ENCODE measurements around the gene STX1A. TPM values are rescaled to one million over a fixed set of nuclear protein-coding genes. Genes with fewer than 3 reads are reported as not detected.
"Not testable (repeated sequence)": the region's sequence is repeated elsewhere in the genome, so short reads cannot be mapped to it uniquely, and the experiment has no call there.

Gene STX1A
- total and polyA plus RNA-seq, 2 donors from 2014 or later: 2.2 to 7.4 TPM

DNA sequence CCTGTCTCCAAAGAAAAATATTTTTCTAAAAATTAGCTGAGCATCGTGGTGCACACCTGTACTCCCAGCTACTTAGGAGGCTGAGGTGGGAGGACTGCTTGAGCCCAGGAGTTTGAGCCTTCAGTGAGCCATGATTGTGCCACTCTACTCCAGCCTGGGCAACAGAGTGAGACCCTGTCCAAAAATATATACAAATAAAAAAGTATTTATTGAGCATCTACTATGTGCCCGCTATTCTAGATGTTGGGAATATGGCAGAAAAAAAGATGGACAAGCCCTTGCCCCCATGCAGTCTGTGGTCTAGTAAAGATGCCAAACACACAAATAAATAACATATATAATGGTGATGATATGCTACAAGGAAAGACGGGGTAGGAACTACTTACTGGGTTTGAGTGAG, 4.3 kb upstream of the STX1A start:
- H3K36me3 ChIP-seq (ENCODE audit: control insufficient read depth in 2 of 3, insufficient read depth in 3 of 3, low read length in 3 of 3): no peaks in the 10 kb centered on the region
- H3K9ac ChIP-seq (ENCODE audit: low read length in 3 of 3): no peak overlapping the region
- intact Hi-C loops (cut with DNase I): no loop called here
- TF ChIP-seq, protein P1, sequence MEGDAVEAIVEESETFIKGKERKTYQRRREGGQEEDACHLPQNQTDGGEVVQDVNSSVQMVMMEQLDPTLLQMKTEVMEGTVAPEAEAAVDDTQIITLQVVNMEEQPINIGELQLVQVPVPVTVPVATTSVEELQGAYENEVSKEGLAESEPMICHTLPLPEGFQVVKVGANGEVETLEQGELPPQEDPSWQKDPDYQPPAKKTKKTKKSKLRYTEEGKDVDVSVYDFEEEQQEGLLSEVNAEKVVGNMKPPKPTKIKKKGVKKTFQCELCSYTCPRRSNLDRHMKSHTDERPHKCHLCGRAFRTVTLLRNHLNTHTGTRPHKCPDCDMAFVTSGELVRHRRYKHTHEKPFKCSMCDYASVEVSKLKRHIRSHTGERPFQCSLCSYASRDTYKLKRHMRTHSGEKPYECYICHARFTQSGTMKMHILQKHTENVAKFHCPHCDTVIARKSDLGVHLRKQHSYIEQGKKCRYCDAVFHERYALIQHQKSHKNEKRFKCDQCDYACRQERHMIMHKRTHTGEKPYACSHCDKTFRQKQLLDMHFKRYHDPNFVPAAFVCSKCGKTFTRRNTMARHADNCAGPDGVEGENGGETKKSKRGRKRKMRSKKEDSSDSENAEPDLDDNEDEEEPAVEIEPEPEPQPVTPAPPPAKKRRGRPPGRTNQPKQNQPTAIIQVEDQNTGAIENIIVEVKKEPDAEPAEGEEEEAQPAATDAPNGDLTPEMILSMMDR (IDR thresholded peaks at IDR 0.05; ENCODE audit: borderline replicate concordance, extremely low read depth, insufficient read depth): no peak
- DNase-seq (no peak), FAIRE-seq (no peak)
- no peaks in the 10 kb centered on the region for H3K27me3 ChIP-seq (ENCODE audit: control insufficient read depth, insufficient read depth, low read length)
- no peak overlapping the region for H3K27ac ChIP-seq (ENCODE audit: low read depth in 2 of 2, low read length in 2 of 2)
- peaks cover 0 to 1% (median 0%) of the 10 kb centered on the region in 3 donors for H3K9me3 ChIP-seq (ENCODE audit: control insufficient read depth in 2 of 3, insufficient read depth in 1 of 3, low read length in 3 of 3)
- peaks cover 0 to under 1% (median 0%) of the 10 kb centered on the region in 3 donors for H3K4me1 ChIP-seq (ENCODE audit: control insufficient read depth in 2 of 3, insufficient read depth in 2 of 3, low read depth in 1 of 3, low read length in 3 of 3)
- H3K4me3 ChIP-seq (ENCODE audit: low read length in 3 of 3): no peak overlapping the region

DNA sequence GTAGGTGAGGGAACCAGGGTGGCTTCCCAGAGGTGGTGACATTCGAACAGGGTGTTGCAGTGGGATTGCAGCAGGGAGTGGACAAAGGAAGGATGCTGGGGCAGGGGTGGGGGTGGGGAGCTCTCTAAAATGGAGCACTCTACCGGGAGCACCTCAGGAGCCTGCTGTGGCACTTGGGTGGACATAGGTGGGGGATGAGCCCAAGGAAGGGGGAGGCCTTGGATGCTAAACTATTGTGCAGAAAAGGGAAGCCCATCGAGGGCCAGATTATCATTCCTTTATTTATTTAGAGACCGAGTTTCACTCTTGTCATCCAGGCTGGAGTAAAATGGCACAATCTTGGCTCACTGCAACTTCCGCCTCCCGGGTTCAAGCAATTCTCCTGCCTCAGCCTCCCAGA, 3.3 kb upstream of the STX1A start:
- no peak overlapping the region for H3K9ac ChIP-seq (ENCODE audit: low read length in 3 of 3)
- peaks cover 0 to 7% (median 0%) of the 10 kb centered on the region in 3 donors for H3K4me1 ChIP-seq (ENCODE audit: control insufficient read depth in 2 of 3, insufficient read depth in 2 of 3, low read depth in 1 of 3, low read length in 3 of 3)
- no peak for DNase-seq
- H3K9me3 ChIP-seq (ENCODE audit: control insufficient read depth in 2 of 3, insufficient read depth in 1 of 3, low read length in 3 of 3): peaks cover 0 to 1% (median 0%) of the 10 kb centered on the region in 3 donors
- TF ChIP-seq, protein P1 (IDR thresholded peaks at IDR 0.05; ENCODE audit: borderline replicate concordance, extremely low read depth, insufficient read depth): no peak
- no peak overlapping the region for H3K4me3 ChIP-seq (ENCODE audit: low read length in 3 of 3)
- H3K27me3 ChIP-seq (ENCODE audit: control insufficient read depth, insufficient read depth, low read length): no peaks in the 10 kb centered on the region
- H3K36me3 ChIP-seq (ENCODE audit: control insufficient read depth in 2 of 3, insufficient read depth in 3 of 3, low read length in 3 of 3): no peaks in the 10 kb centered on the region
- no peak overlapping the region for H3K27ac ChIP-seq (ENCODE audit: low read depth in 2 of 2, low read length in 2 of 2)
- intact Hi-C loops (cut with DNase I): no loop called here
- FAIRE-seq: no peak

DNA sequence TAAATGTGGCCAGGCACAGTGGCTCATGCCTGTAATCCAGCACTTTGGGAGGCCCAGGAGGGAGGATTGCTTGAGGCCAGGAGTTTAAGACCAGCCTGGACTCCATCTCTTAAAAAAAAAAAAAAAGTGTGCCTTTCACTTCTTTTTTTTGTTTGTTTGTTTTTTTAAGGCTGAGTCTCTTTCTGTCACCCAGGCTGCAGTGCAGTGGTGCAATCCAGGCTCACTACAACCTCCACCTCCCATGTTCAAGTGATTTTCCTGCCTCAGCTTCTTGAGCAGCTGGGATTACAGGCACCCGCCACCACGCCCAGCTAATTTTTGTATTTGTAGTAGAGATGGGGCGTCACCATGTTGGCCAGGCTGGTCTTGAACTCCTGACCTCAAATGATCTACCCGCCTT, 2.7 kb upstream of the STX1A start:
- FAIRE-seq; intact Hi-C loops (cut with DNase I): not testable (repeated sequence)

DNA sequence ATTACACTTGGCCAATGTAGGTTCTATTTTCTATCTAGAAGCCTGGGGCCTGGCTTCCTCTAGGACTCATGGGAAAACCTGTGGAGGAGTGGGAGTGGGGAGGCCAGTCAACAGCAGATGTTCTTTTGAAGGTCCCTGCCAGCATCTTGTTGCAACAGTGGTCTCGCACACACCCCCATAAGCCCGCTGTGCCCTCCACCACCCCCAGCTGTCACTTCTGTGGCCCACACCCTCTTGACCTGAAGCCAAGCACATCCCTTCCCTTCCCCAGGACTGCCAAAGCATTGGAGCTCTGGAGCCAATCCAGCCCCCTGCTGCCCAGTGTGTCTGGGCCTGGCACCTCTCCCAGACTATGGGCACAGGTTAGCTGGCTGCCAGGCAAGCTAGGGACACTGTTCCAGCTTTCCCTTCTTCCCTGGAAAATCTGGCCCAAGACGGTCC, 1.9 kb upstream of the STX1A start:
- TF ChIP-seq, protein P1 (IDR thresholded peaks at IDR 0.05; ENCODE audit: borderline replicate concordance, extremely low read depth, insufficient read depth): no peak
- no peak overlapping the region for H3K4me3 ChIP-seq (ENCODE audit: low read length in 3 of 3)
- no peak overlapping the region for H3K27ac ChIP-seq (ENCODE audit: low read depth in 2 of 2, low read length in 2 of 2)
- no peaks in the 10 kb centered on the region for H3K36me3 ChIP-seq (ENCODE audit: control insufficient read depth in 2 of 3, insufficient read depth in 3 of 3, low read length in 3 of 3)
- no peaks in the 10 kb centered on the region for H3K27me3 ChIP-seq (ENCODE audit: control insufficient read depth, insufficient read depth, low read length)
- FAIRE-seq (no peak), DNase-seq (peak in 1 of 5 donors; percentile 50)
- H3K4me1 ChIP-seq (ENCODE audit: control insufficient read depth in 2 of 3, insufficient read depth in 2 of 3, low read depth in 1 of 3, low read length in 3 of 3): peaks cover 0 to 8% (median 0%) of the 10 kb centered on the region in 3 donors
- intact Hi-C loops (cut with DNase I): no loop called here
- H3K9me3 ChIP-seq (ENCODE audit: control insufficient read depth in 2 of 3, insufficient read depth in 1 of 3, low read length in 3 of 3): peaks cover 0 to 1% (median 0%) of the 10 kb centered on the region in 3 donors
- H3K9ac ChIP-seq (ENCODE audit: low read length in 3 of 3): no peak overlapping the region

More for the DNA sequence above, 2.7 kb upstream of the STX1A start:
- not testable (repeated sequence) for H3K9ac ChIP-seq (ENCODE audit: low read length in 3 of 3); DNase-seq; H3K27me3 ChIP-seq (ENCODE audit: control insufficient read depth, insufficient read depth, low read length); H3K9me3 ChIP-seq (ENCODE audit: control insufficient read depth in 2 of 3, insufficient read depth in 1 of 3, low read length in 3 of 3); H3K27ac ChIP-seq (ENCODE audit: low read depth in 2 of 2, low read length in 2 of 2); H3K4me1 ChIP-seq (ENCODE audit: control insufficient read depth in 2 of 3, insufficient read depth in 2 of 3, low read depth in 1 of 3, low read length in 3 of 3); H3K4me3 ChIP-seq (ENCODE audit: low read length in 3 of 3); H3K36me3 ChIP-seq (ENCODE audit: control insufficient read depth in 2 of 3, insufficient read depth in 3 of 3, low read length in 3 of 3)

- H3K27ac ChIP-seq (ENCODE audit: low read depth in 2 of 2, low read length in 2 of 2); H3K4me1 ChIP-seq (ENCODE audit: control insufficient read depth in 2 of 3, insufficient read depth in 2 of 3, low read depth in 1 of 3, low read length in 3 of 3); DNase-seq; H3K36me3 ChIP-seq (ENCODE audit: control insufficient read depth in 2 of 3, insufficient read depth in 3 of 3, low read length in 3 of 3); H3K9ac ChIP-seq (ENCODE audit: low read length in 3 of 3); H3K27me3 ChIP-seq (ENCODE audit: control insufficient read depth, insufficient read depth, low read length); FAIRE-seq; H3K9me3 ChIP-seq (ENCODE audit: control insufficient read depth in 2 of 3, insufficient read depth in 1 of 3, low read length in 3 of 3); intact Hi-C loops (cut with DNase I); H3K4me3 ChIP-seq (ENCODE audit: low read length in 3 of 3): not testable (repeated sequence)
Measured at GRCh38 chr7:73720443-73720842, 974 bp upstream of the STX1A start.

All from kidney (tissue), 14 donors.